GM08714 (cell line): Measurements from ENCODE around the gene ADRM1.

Experiments
- H3K4me3 ChIP-seq: fragments of 200-500 bp; sonication (Bioruptor generic); 2 replicates; pipeline ENCODE4 v1.5.1; 2014; ENCODE audit warnings: mild to moderate bottlenecking, low read length, inconsistent platforms
- ZNF274 ChIP-seq: IDR thresholded peaks from 2 replicates; pipeline ENCODE4 v1.6.1; 2012; ENCODE audit warnings: mild to moderate bottlenecking, low read depth, low read length

ADRM1 gene

GRCh38 chr20:62357681-62358080 lies 54.9 kb downstream of the ADRM1 start:
- no peak overlapping the region for H3K4me3 ChIP-seq
- no peak for TF ChIP-seq ZNF274
